Measurements from ENCODE around the gene PRR19. TPM values are rescaled to one million over a fixed set of nuclear protein-coding genes. Genes with fewer than 3 reads are reported as not detected.

The PRR19 gene
- total RNA-seq, 1 donor from 2014 or later, result 1.3 TPM

GRCh38 chr19:42273407-42274064 is 28.4 kb upstream of the PRR19 start:
- Histone ChIP-seq H3K4me2 (ENCODE audit: low read length) (no peak overlapping the region), H3K9ac (ENCODE audit: low read length) (no peak overlapping the region), H2AFZ (ENCODE audit: low read depth, low read length) (no peak overlapping the region), H3K36me3 (ENCODE audit: insufficient read depth, low read length) (peaks cover 6% of the 10 kb centered on the region), H3K9me3 (ENCODE audit: insufficient read depth, low read depth, low read length) (no peaks in the 10 kb centered on the region), H4K20me1 (ENCODE audit: insufficient read depth, low read length) (peaks cover 44% of the 10 kb centered on the region), H3K4me1 (ENCODE audit: insufficient read depth, low read length) (peaks cover 45% of the 10 kb centered on the region), H3K27me3 (ENCODE audit: insufficient read depth, low read length) (no peaks in the 10 kb centered on the region), H3K79me2 (ENCODE audit: insufficient read depth, low read length) (peaks cover 92% of the 10 kb centered on the region), H3K4me3 (ENCODE audit: insufficient read depth, low read depth, low read length) (no peak overlapping the region), H3K27ac (ENCODE audit: low read depth, low read length) (no peak overlapping the region)
- no peak overlapping the region for H3K4me3 Mint-ChIP-seq (ENCODE audit: unreplicated experiment)
- peaks cover 17% of the 10 kb centered on the region for H3K36me3 Mint-ChIP-seq (ENCODE audit: low read depth, unreplicated experiment)
- FAIRE-seq (no peak), DNase-seq (ENCODE audit: low read depth) (no peak)
- no peaks in the 10 kb centered on the region for H3K27me3 Mint-ChIP-seq (ENCODE audit: low read depth, unreplicated experiment)
- H3K9me3 Mint-ChIP-seq (ENCODE audit: unreplicated experiment), result no peaks in the 10 kb centered on the region
- peaks cover 38% of the 10 kb centered on the region for H3K4me1 Mint-ChIP-seq (ENCODE audit: low read depth, unreplicated experiment)
- no peak overlapping the region for H3K27ac Mint-ChIP-seq (ENCODE audit: unreplicated experiment)
- TF ChIP-seq CTCF (IDR thresholded peaks at IDR 0.05; ENCODE audit: insufficient read depth, low read depth, low read length), result no peak
- no peak for TF ChIP-seq EZH2 (IDR thresholded peaks at IDR 0.05; ENCODE audit: insufficient read depth, low read length)

GRCh38 chr19:42274065-42274682 is 27.8 kb upstream of the PRR19 start:
- Mint-ChIP-seq H3K4me1 (ENCODE audit: low read depth, unreplicated experiment) (peaks cover 44% of the 10 kb centered on the region), H3K27ac (ENCODE audit: unreplicated experiment) (no peak overlapping the region)
- no peak overlapping the region for H2AFZ ChIP-seq (ENCODE audit: low read depth, low read length)

More at GRCh38 chr19:42274065-42274682, 27.8 kb upstream of the PRR19 start:
- H3K4me1 ChIP-seq (ENCODE audit: insufficient read depth, low read length), result peaks cover 51% of the 10 kb centered on the region
- FAIRE-seq (no peak), DNase-seq (ENCODE audit: low read depth) (no peak)
- Mint-ChIP-seq H3K27me3 (ENCODE audit: low read depth, unreplicated experiment) (no peaks in the 10 kb centered on the region), H3K9me3 (ENCODE audit: unreplicated experiment) (no peaks in the 10 kb centered on the region), H3K36me3 (ENCODE audit: low read depth, unreplicated experiment) (peaks cover 17% of the 10 kb centered on the region), H3K4me3 (ENCODE audit: unreplicated experiment) (no peak overlapping the region)
- peaks cover 6% of the 10 kb centered on the region for H3K36me3 ChIP-seq (ENCODE audit: insufficient read depth, low read length)
- no peaks in the 10 kb centered on the region for H3K9me3 ChIP-seq (ENCODE audit: insufficient read depth, low read depth, low read length)
- no peak overlapping the region for H3K4me3 ChIP-seq (ENCODE audit: insufficient read depth, low read depth, low read length)
- TF ChIP-seq EZH2 (IDR thresholded peaks at IDR 0.05; ENCODE audit: insufficient read depth, low read length), result no peak
- no peak for TF ChIP-seq CTCF (IDR thresholded peaks at IDR 0.05; ENCODE audit: insufficient read depth, low read depth, low read length)
- H3K4me2 ChIP-seq (ENCODE audit: low read length), result no peak overlapping the region
- peak overlapping the region; percentile 13 for H3K9ac ChIP-seq (ENCODE audit: low read length)
- H3K27ac ChIP-seq (ENCODE audit: low read depth, low read length), result no peak overlapping the region
- H3K79me2 ChIP-seq (ENCODE audit: insufficient read depth, low read length), result peaks cover 98% of the 10 kb centered on the region
- peaks cover 51% of the 10 kb centered on the region for H4K20me1 ChIP-seq (ENCODE audit: insufficient read depth, low read length)
- H3K27me3 ChIP-seq (ENCODE audit: insufficient read depth, low read length), result no peaks in the 10 kb centered on the region
